Spleen (tissue), 7 donors: Measurements from ENCODE around the gene MRPL16.

ENCODE experiments used
- POLR2AphosphoS5 ChIP-seq, 3 donors: sonication (generic); formaldehyde crosslinking; IDR thresholded peaks; one replicate each; pipeline ENCODE4 v1.5.1; 2017; ENCODE audit warnings: antibody characterized with exemption in 3 of 3
- TF ChIP-seq, protein P1 (sequence below), 11 experiments: fragments of 200-600 bp in 7 of 11; fragments of 450-650 bp in 4 of 11; sonication (generic) in 4 of 11; IDR thresholded peaks in 8 of 11; conservative IDR thresholded peaks in 3 of 11; 1 replicate in 7 of 11; 2 replicates in 4 of 11; pipeline versions ENCODE4 v1.4.0 to v1.8.0; 2016 to 2021; ENCODE audit warnings: antibody characterized with exemption in 11 of 11, inconsistent platforms in 4 of 11, mild to moderate bottlenecking in 1 of 11
- donor health status: DM: no; HTN: no; CAD: no; lungs with moderate emphysema.
- donor health status: DM: no; HTN: no; CAD: no.
- donor health status: DM: no; HTN: no; CAD: no.

GRCh38 chr11:59833602-59834001 is 23.0 kb upstream of the MRPL16 start:
- TF ChIP-seq, protein P1, sequence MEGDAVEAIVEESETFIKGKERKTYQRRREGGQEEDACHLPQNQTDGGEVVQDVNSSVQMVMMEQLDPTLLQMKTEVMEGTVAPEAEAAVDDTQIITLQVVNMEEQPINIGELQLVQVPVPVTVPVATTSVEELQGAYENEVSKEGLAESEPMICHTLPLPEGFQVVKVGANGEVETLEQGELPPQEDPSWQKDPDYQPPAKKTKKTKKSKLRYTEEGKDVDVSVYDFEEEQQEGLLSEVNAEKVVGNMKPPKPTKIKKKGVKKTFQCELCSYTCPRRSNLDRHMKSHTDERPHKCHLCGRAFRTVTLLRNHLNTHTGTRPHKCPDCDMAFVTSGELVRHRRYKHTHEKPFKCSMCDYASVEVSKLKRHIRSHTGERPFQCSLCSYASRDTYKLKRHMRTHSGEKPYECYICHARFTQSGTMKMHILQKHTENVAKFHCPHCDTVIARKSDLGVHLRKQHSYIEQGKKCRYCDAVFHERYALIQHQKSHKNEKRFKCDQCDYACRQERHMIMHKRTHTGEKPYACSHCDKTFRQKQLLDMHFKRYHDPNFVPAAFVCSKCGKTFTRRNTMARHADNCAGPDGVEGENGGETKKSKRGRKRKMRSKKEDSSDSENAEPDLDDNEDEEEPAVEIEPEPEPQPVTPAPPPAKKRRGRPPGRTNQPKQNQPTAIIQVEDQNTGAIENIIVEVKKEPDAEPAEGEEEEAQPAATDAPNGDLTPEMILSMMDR (IDR thresholded peaks at IDR 0.05 in 8 of 11, conservative IDR thresholded peaks at IDR 0.05 in 3 of 11): no peak
- no peak for TF ChIP-seq POLR2AphosphoS5 (IDR thresholded peaks at IDR 0.05)
